Natural killer cell (primary cell): ENCODE measurements around the gene DLEC1. TPM values are rescaled to one million over a fixed set of nuclear protein-coding genes. Genes with fewer than 3 reads are reported as not detected.

Source experiments
- ATAC-seq, 3 donors: fragments of 150-1000 bp in 2 of 3; fragments of 200-7000 bp in 1 of 3; cut with Tn5 transposase; 1 replicate in 1 of 3; 2 replicates in 2 of 3; pipeline ENCODE4 v1.10.0; 2021; ENCODE audit warnings: mild to moderate bottlenecking in 2 of 3, moderate library complexity in 2 of 3
- DNase-seq, 2 donors: peaks; one replicate each; pipeline versions ENCODE4 v3.0.0 to v3.0.0-alpha.2; 2013 to 2021; ENCODE audit warnings: mixed read lengths in 1 of 2
- H3K27ac ChIP-seq: one replicate; pipeline ENCODE4 v1.5.1; 2013; ENCODE audit warnings: mild to moderate bottlenecking, low read length
- H3K27me3 ChIP-seq: one replicate; pipeline ENCODE4 v1.6.1; 2013; ENCODE audit warnings: low read length; ENCODE audit not compliant: control insufficient read depth, insufficient read depth
- H3K36me3 ChIP-seq: one replicate; pipeline ENCODE4 v1.6.1; 2013; ENCODE audit warnings: low read length; ENCODE audit not compliant: control insufficient read depth, insufficient read depth
- H3K4me1 ChIP-seq: one replicate; pipeline ENCODE4 v1.6.1; 2013; ENCODE audit warnings: low read length; ENCODE audit not compliant: control insufficient read depth, insufficient read depth
- H3K4me3 ChIP-seq: one replicate; pipeline ENCODE4 v1.5.1; 2013; ENCODE audit warnings: low read length
- H3K9me3 ChIP-seq: one replicate; pipeline ENCODE4 v1.6.1; 2013; ENCODE audit warnings: low read length; ENCODE audit not compliant: control insufficient read depth, insufficient read depth
- H3K27ac Mint-ChIP-seq, 2 donors: one replicate each; pipeline ENCODE4 v1.8.0; 2022; ENCODE audit warnings: mild to moderate bottlenecking in 2 of 2, mixed read lengths in 2 of 2, moderate library complexity in 1 of 2
- H3K27me3 Mint-ChIP-seq, 2 donors: one replicate each; pipeline ENCODE4 v1.8.0; 2022; ENCODE audit warnings: low read depth in 2 of 2, mixed read lengths in 2 of 2
- H3K36me3 Mint-ChIP-seq: one replicate; pipeline ENCODE4 v1.8.0; 2022; ENCODE audit warnings: mixed read lengths
- H3K4me1 Mint-ChIP-seq, 2 donors: one replicate each; pipeline ENCODE4 v1.8.0; 2022; ENCODE audit warnings: mixed read lengths in 2 of 2
- H3K4me3 Mint-ChIP-seq: one replicate; pipeline ENCODE4 v1.8.0; 2022; ENCODE audit warnings: mild to moderate bottlenecking, moderate library complexity, mixed read lengths
- H3K9me3 Mint-ChIP-seq, 2 donors: one replicate each; pipeline ENCODE4 v1.8.0; 2022; ENCODE audit warnings: mixed read lengths in 2 of 2
- CTCF ChIP-seq: fragments of 200-600 bp; IDR thresholded peaks from one replicate; pipeline ENCODE4 v1.8.0; 2022; ENCODE audit warnings: antibody characterized with exemption
- whole genome bisulfite sequencing: methylation state at CpG from one replicate; pipeline ENCODE4 v1.1.7; 2013; ENCODE audit warnings: missing lambda C conversion rate; ENCODE audit not compliant: insufficient coverage; 5-methylcytosine and 5-hydroxymethylcytosine counted together
- intact Hi-C: fragments of 100-400 bp; cut with micrococcal nuclease; formaldehyde crosslinking; loops from one replicate; pipeline ENCODE4 v1.14.2; 2022
- total RNA-seq, 4 donors: library from RNA; stranded (reverse); fragments of 120-200 nt in 1 of 4; gene quantifications; one replicate each; pipeline versions ENCODE4 v1.2.3 to v1.2.4, GENCODE V29; 2013 to 2022

DLEC1 gene
- total RNA-seq, 3 donors from 2014 or later (not counting 1 experiment from before 2014, with no cell fraction given), result 6.1 to 7.5 (median 7.0) TPM

DNA sequence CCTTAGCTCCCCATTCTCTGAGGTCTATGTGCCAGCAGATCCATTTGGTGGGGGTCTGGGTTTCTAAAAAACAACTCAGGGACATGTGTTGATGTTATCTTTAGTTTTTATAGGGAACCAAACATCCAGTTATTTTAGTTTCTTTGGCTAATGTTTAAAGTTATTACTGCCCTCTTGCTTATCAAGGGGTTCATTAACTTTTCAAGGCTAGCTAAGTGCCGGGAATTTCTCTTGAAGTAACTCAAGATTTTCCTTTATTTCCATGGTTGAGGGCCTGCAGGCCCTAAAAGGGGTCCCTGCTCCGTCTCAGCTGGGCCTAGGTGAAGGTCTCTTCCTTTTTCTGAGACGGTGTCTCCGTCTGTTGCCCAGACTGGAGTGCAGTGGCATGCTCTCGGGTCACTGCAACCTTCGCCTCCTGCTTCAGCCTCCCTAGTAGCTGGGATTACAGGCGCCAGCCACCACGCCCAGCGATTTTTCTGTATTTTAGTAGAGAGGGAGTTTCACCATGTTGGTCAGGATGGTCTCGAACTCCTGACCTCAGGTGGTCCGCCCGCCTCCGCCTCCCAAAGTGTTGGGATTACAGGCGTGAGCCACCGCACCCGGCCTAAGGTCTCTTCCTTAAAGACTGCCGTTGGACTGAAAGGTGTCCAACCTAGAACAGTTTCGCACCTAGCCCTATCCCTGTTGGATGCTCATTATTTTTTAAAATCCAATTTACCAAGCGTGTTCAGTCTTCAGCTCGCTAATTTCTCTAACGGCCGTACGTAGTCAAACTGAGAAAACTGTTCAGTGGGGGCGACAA lies 125.0 kb downstream of the DLEC1 start:
- H3K36me3 ChIP-seq, result no peaks in the 10 kb centered on the region
- Mint-ChIP-seq H3K36me3 (no peaks in the 10 kb centered on the region), H3K9me3 (no peaks in the 10 kb centered on the region), H3K27me3 (no peaks in the 10 kb centered on the region), H3K4me1 (peaks cover 27 to 47% of the 10 kb centered on the region in 2 donors), H3K27ac (peak overlapping the region; percentile 99 to 100), H3K4me3 (peak overlapping the region; percentile 95)
- peak overlapping the region; percentile 100 for H3K27ac ChIP-seq
- WGBS, result 69% methylated on average over 24 of the region's 24 CpGs
- H3K9me3 ChIP-seq, result no peaks in the 10 kb centered on the region
- no peak for TF ChIP-seq CTCF
- ATAC-seq (no peak), DNase-seq (no peak)
- H3K4me1 ChIP-seq, result peaks cover 17% of the 10 kb centered on the region
- intact Hi-C loops, result no loop called here
- peak overlapping the region; percentile 94 for H3K4me3 ChIP-seq
- no peaks in the 10 kb centered on the region for H3K27me3 ChIP-seq

GRCh38 chr3:38164643-38164951 lies 125.6 kb downstream of the DLEC1 start:
- peak overlapping the region; percentile 99 to 100 for H3K27ac Mint-ChIP-seq
- Histone ChIP-seq H3K36me3 (no peaks in the 10 kb centered on the region), H3K9me3 (no peaks in the 10 kb centered on the region), H3K4me1 (peaks cover 17% of the 10 kb centered on the region), H3K27ac (peak overlapping the region; percentile 100), H3K27me3 (no peaks in the 10 kb centered on the region), H3K4me3 (peak overlapping the region; percentile 94)
- intact Hi-C loops, result no loop called here
- peaks cover 31 to 52% of the 10 kb centered on the region in 2 donors for H3K4me1 Mint-ChIP-seq
- ATAC-seq (peak in 1 of 3 donors; percentile 23), DNase-seq (no peak)
- under 1% methylated on average over 17 of the region's 17 CpGs for WGBS
- H3K36me3 Mint-ChIP-seq, result no peaks in the 10 kb centered on the region
- H3K4me3 Mint-ChIP-seq, result peak overlapping the region; percentile 95
- no peaks in the 10 kb centered on the region for H3K9me3 Mint-ChIP-seq
- H3K27me3 Mint-ChIP-seq, result no peaks in the 10 kb centered on the region
- TF ChIP-seq CTCF, result no peak

DNA sequence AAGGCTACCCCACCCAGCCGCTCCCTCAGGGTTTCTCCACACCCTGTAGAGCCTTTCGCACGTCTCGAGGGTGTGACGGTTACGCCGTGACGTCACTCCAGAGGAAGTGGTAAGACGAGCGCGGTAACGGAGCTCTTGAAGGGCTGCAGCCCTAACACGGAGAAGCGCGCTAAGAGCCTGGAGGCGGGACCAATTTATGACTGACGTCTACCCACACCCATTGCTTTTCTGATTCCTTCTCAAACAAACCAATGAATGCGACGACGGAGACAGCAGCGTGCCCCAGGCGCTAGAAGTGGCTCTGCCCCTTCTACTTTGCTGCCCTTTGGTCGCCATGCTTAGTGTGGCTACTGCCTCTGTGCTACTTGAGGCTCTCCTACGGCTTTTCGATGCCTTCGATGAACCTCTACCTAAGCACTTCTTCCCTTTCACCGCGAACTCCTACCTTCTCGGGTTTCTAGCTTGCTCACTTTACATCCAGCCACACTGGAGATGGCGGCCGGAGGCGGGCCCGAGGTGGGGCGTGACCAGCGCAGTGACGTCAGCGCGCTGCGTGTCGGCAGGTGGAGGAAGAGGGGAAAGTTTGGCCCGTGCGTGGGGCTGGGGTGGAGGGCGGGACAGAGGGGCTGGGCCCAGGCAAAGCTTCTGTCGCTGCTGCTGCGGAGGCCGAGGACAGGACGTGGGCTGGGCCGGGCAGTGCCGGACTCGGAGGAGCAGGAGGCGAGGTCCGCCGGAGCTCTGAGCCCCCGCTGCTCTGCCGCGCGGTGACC lies 126.1 kb downstream of the DLEC1 start, which contains the start of gene OXSR1:
Gene OXSR1 (plus strand): TSS at position 586 of the 770 bp plus-strand sequence. CDS start 340 bp downstream, outside the sequence.
- Histone ChIP-seq H3K36me3 (no peaks in the 10 kb centered on the region), H3K27me3 (no peaks in the 10 kb centered on the region), H3K27ac (peak within 1 kb of the TSS; percentile 100), H3K4me1 (peaks cover 17% of the 10 kb centered on the region), H3K4me3 (peak within 1 kb of the TSS; percentile 94), H3K9me3 (no peaks in the 10 kb centered on the region)
- Mint-ChIP-seq H3K4me3 (peak within 1 kb of the TSS; percentile 95), H3K27ac (peak within 1 kb of the TSS; percentile 99 to 100), H3K4me1 (peaks cover 31 to 53% of the 10 kb centered on the region in 2 donors), H3K27me3 (no peaks in the 10 kb centered on the region), H3K9me3 (no peaks in the 10 kb centered on the region), H3K36me3 (no peaks in the 10 kb centered on the region)
- under 1% methylated on average over 57 of the region's 57 CpGs for WGBS
- intact Hi-C loops, result loop anchor here (1.0 kb wide), 2 partner anchors 28 to 126 kb away; partner anchors contain the start of genes ACAA1 and DLEC1
- peak; percentile 86 to 96 (median 87) for ATAC-seq
- TF ChIP-seq CTCF, result no peak
- DNase-seq, result peak; percentile 97 to 100
